ENCODE measurements around the gene YAF2. TPM values are rescaled to one million over a fixed set of nuclear protein-coding genes. Genes with fewer than 3 reads are reported as not detected.

The YAF2 gene
- total RNA-seq, result 10 to 100 TPM in 3 of 4 donors, 1 to 10 TPM in 1; 8.7 to 17.8 (median 15.2) TPM

- TF ChIP-seq CTCF (IDR thresholded peaks at IDR 0.05) (no peak), POLR2A (IDR thresholded peaks at IDR 0.05) (no peak)
- H3K4me3 ChIP-seq (ENCODE audit: low read depth, poor library complexity, severe bottlenecking), result peak within 1 kb of the TSS; percentile 82
- 3 to 6% methylated on average over 25 to 56 of the region's 69 CpGs for WGBS, 2 donors
- intact Hi-C loops (cut with DNase I; ENCODE audit: low total_unique reads), result no loop called here
- peak; percentile 87 to 97 for DNase-seq (ENCODE audit: low spot score in 2 of 2)
These were observed at the start of gene YAF2 for GRCh38 chr12:42238240-42239140. Gene YAF2 (minus strand): TSS chr12:42238248. CDS start chr12:42238180, 68 bp downstream.

- no peak overlapping the region for H3K4me3 ChIP-seq (ENCODE audit: low read depth, poor library complexity, severe bottlenecking)
- intact Hi-C loops (cut with DNase I; ENCODE audit: low total_unique reads), result no loop called here
- 91 to 93% methylated on average over 26 of the region's 26 CpGs for WGBS, 2 donors
- no peak for TF ChIP-seq CTCF (IDR thresholded peaks at IDR 0.05)
- no peak for TF ChIP-seq POLR2A (IDR thresholded peaks at IDR 0.05)
- DNase-seq (ENCODE audit: low spot score in 2 of 2), result no peak
These were observed 48.7 kb upstream of the YAF2 start for GRCh38 chr12:42286741-42287140.

- TF ChIP-seq CTCF (IDR thresholded peaks at IDR 0.05) (no peak), POLR2A (IDR thresholded peaks at IDR 0.05) (no peak)
- no peak for DNase-seq (ENCODE audit: low spot score in 2 of 2)
- no peak overlapping the region for H3K4me3 ChIP-seq (ENCODE audit: low read depth, poor library complexity, severe bottlenecking)
- 94 to 96% methylated on average over 2 of the region's 2 CpGs for WGBS, 2 donors
- intact Hi-C loops (cut with DNase I; ENCODE audit: low total_unique reads), result no loop called here
These were observed 47.4 kb upstream of the YAF2 start for GRCh38 chr12:42285431-42285830.

- WGBS, 2 donors, result 63 to 64% methylated on average over 2 of the region's 2 CpGs
- intact Hi-C loops (cut with DNase I; ENCODE audit: low total_unique reads), result no loop called here
- TF ChIP-seq CTCF (IDR thresholded peaks at IDR 0.05), result no peak
- no peak for TF ChIP-seq POLR2A (IDR thresholded peaks at IDR 0.05)
- no peak overlapping the region for H3K4me3 ChIP-seq (ENCODE audit: low read depth, poor library complexity, severe bottlenecking)
- no peak for DNase-seq (ENCODE audit: low spot score in 2 of 2)
These were observed 46.8 kb upstream of the YAF2 start for GRCh38 chr12:42284876-42285275.

- TF ChIP-seq CTCF (IDR thresholded peaks at IDR 0.05), result no peak
- no peak for TF ChIP-seq POLR2A (IDR thresholded peaks at IDR 0.05)
- DNase-seq (ENCODE audit: low spot score in 2 of 2), result no peak
- H3K4me3 ChIP-seq (ENCODE audit: low read depth, poor library complexity, severe bottlenecking), result no peak overlapping the region
- 82 to 85% methylated on average over 1 of the region's 1 CpG for WGBS, 2 donors
- intact Hi-C loops (cut with DNase I; ENCODE audit: low total_unique reads), result no loop called here
These were observed 46.1 kb upstream of the YAF2 start for GRCh38 chr12:42284157-42284556.
